PFSK-1 (cell line): ENCODE measurements around the gene GRIK1.

Experiments
- FOXP2 ChIP-seq: optimal IDR thresholded peaks from 2 replicates; pipeline ENCODE3; 2011; ENCODE audit warnings: borderline replicate concordance, control low read depth, inconsistent platforms; ENCODE audit not compliant: insufficient read depth; ENCODE audit errors: extremely low read length, extremely low read depth
- POLR2AphosphoS5 ChIP-seq: IDR thresholded peaks from 2 replicates; pipeline ENCODE4 v1.6.1; 2012; ENCODE audit warnings: low read depth, mild to moderate bottlenecking, control low read depth, low read length, moderate library complexity
- SIN3A ChIP-seq: IDR thresholded peaks from 2 replicates; pipeline ENCODE4 v1.6.1; 2012; ENCODE audit warnings: mild to moderate bottlenecking, low read length, moderate library complexity, borderline replicate concordance; ENCODE audit not compliant: insufficient read depth
- TAF1 ChIP-seq: IDR thresholded peaks from 2 replicates; pipeline ENCODE4 v1.6.1; 2012; ENCODE audit warnings: low read length, control low read depth, borderline replicate concordance; ENCODE audit not compliant: insufficient read depth
- TF ChIP-seq, protein P1 (sequence below), 2 experiments: IDR thresholded peaks; 2 replicates each; pipeline versions ENCODE4 v1.6.1 to v1.8.0; 2011 to 2012; ENCODE audit warnings: low read depth in 2 of 2, low read length in 2 of 2, control low read depth in 1 of 2, inconsistent platforms in 1 of 2, mild to moderate bottlenecking in 1 of 2, moderate library complexity in 1 of 2; ENCODE audit not compliant: insufficient read depth in 1 of 2

Gene GRIK1

DNA sequence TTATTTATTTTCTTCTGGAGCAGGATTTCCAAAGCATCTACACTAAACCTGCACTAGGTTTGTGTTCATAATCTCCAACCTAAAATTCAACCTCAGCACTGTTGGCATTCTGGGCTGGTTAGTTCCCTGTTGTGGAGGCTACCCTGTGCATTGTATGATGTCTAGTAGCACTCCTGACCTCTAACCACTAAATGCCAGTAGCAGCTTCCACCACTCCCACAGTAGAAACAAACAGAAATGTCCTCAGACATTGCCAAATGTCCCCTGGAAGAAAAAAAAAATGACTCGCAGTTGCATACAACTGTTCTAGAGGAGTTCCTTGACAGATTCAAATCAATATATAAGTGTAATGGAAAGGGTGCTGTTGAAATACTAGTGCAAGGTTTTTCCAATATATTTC, 18.9 kb downstream of the GRIK1 start:
- TF ChIP-seq POLR2AphosphoS5 (no peak), FOXP2 (no peak), TAF1 (no peak), SIN3A (no peak)
- TF ChIP-seq, protein P1, sequence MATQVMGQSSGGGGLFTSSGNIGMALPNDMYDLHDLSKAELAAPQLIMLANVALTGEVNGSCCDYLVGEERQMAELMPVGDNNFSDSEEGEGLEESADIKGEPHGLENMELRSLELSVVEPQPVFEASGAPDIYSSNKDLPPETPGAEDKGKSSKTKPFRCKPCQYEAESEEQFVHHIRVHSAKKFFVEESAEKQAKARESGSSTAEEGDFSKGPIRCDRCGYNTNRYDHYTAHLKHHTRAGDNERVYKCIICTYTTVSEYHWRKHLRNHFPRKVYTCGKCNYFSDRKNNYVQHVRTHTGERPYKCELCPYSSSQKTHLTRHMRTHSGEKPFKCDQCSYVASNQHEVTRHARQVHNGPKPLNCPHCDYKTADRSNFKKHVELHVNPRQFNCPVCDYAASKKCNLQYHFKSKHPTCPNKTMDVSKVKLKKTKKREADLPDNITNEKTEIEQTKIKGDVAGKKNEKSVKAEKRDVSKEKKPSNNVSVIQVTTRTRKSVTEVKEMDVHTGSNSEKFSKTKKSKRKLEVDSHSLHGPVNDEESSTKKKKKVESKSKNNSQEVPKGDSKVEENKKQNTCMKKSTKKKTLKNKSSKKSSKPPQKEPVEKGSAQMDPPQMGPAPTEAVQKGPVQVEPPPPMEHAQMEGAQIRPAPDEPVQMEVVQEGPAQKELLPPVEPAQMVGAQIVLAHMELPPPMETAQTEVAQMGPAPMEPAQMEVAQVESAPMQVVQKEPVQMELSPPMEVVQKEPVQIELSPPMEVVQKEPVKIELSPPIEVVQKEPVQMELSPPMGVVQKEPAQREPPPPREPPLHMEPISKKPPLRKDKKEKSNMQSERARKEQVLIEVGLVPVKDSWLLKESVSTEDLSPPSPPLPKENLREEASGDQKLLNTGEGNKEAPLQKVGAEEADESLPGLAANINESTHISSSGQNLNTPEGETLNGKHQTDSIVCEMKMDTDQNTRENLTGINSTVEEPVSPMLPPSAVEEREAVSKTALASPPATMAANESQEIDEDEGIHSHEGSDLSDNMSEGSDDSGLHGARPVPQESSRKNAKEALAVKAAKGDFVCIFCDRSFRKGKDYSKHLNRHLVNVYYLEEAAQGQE (IDR thresholded peaks at IDR 0.05; ENCODE audit: insufficient read depth in 1 of 2, low read depth in 2 of 2, low read length in 2 of 2): no peak

DNA sequence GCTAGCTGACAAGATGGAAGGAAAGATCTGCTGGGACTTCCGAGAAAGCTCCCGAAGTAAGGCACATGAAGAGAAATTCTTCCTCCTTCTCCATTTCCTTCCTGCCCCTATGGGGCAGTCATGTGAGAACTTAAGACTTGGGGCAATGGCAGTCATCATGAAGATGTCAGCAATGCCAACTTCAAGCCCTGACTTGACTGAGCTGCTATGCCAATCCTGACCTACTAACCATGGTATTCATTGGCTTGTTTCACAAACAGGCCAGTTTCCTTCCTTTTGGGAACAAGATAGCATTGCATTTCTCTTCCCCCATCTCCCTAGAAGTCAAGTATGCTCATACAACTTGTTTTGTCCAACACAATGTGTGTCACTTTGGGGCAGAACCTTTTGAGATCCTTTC, 25.5 kb downstream of the GRIK1 start:
- TF ChIP-seq SIN3A: no peak
- no peak for TF ChIP-seq TAF1
- no peak for TF ChIP-seq FOXP2
- TF ChIP-seq POLR2AphosphoS5: no peak
- TF ChIP-seq, protein P1 (IDR thresholded peaks at IDR 0.05; ENCODE audit: insufficient read depth in 1 of 2, low read depth in 2 of 2, low read length in 2 of 2): no peak

DNA sequence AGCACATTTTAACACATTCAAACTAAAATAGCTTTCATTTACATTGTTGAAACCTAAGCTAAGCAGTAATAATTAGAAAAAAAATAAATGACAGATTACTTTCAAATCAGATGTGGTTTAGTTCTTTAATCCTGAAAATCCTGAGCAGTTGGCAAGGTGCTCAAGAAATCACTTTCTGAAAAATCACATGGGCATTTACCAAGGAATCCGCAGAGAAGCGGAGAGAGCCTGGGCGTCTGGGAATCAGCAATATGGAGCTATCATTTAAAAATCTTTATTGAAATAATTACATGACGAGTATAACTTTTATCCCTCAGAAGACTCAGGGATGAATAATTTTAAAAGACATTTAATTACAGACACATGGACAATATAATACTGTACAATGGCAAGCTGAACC, 30.2 kb downstream of the GRIK1 start:
- TF ChIP-seq FOXP2 (no peak), SIN3A (no peak), POLR2AphosphoS5 (no peak), TAF1 (no peak)
- TF ChIP-seq, protein P1 (IDR thresholded peaks at IDR 0.05; ENCODE audit: insufficient read depth in 1 of 2, low read depth in 2 of 2, low read length in 2 of 2): no peak

DNA sequence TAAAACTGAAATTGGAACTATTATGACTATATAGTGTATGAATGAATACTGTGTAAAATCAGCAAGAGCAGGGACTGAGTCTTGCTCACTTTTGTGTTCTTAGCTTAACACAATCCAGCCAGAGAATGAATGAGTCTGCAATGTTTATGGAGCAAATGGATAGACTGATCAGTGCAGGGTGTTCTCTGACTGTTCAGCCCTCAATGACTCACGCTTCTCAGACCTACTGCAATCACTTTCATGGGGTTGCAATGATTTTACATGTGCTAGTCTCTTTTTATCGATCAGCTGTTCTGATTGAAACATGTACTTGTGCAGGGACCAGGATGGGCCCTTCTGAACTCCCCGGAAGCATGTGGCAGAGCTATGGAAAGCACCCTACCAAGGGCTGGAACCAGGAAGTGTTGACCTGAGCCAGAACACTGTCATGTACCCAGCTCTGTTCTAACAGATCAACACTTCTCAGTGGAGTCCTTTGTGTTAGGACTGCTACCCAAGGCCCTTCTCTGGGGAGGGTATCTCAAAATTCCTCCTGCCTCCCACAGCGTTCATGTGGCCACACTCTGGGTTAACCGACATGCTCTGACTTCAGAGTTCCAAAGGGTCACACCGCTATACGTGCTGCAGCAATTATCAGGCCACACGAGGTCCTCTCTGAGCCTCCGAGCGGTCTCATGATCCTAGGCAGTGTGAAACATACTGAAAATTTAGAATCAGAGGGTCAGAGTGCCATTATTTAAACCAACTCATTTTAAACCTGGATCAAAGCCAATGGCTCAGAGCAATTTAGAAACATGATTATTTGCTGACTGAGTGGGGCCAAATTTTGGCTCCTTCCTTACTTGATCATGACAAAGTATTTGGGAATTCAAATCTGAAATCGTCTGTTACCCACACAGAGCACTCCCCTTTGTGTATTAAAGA, 35.2 kb downstream of the GRIK1 start:
- TF ChIP-seq TAF1 (no peak), SIN3A (no peak)
- TF ChIP-seq, protein P1 (IDR thresholded peaks at IDR 0.05; ENCODE audit: insufficient read depth in 1 of 2, low read depth in 2 of 2, low read length in 2 of 2): no peak

DNA sequence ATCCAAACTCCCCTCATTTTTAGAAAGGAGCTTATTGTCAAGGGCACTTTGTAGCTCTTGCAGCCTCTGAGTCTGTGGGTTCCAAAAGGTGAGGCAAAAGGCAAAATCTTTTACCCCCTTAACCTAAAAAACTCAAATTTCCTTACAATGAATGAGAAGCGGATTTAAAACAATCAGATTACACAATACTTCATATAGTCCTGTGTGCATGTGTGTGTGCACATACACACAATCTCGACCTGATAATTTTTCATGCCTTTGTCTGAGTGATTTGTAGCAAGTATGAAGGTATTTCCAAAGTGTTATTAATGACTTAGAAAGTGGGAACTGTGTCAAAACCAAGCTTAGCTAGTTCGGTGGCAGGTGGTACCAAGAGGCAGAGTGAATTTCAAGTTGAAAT, 42.9 kb downstream of the GRIK1 start:
- TF ChIP-seq, protein P1 (IDR thresholded peaks at IDR 0.05; ENCODE audit: insufficient read depth in 1 of 2, low read depth in 2 of 2, low read length in 2 of 2): no peak
